NOMO-1 treated with DMSO at 0.1 percent for 48 hours (cell line): ENCODE results near the gene PYGO1.
"Not testable (repeated sequence)": the region's sequence is repeated elsewhere in the genome, so short reads cannot be mapped to it uniquely, and the experiment has no call there.

ENCODE experiments used
- DNase-seq: peaks from one replicate; lab custom pipeline; 2025; ENCODE audit not compliant: unreplicated experiment; lab: John Stamatoyannopoulos, UW

PYGO1 gene

GRCh38 chr15:55588070-55588814 is at the start of gene PYGO1:
PYGO1 (minus strand) TSS chr15:55588345; CDS start chr15:55587883, 462 bp downstream.
- DNase-seq, result peak; percentile 44

GRCh38 chr15:55637086-55637485 is 48.9 kb upstream of the PYGO1 start:
- no peak for DNase-seq

- no peak for DNase-seq
Measured at GRCh38 chr15:55633731-55634130, 45.6 kb upstream of the PYGO1 start.

- no peak for DNase-seq
Measured at GRCh38 chr15:55632434-55632833, 44.3 kb upstream of the PYGO1 start.

- DNase-seq, result no peak
Measured at GRCh38 chr15:55630858-55631257, 42.7 kb upstream of the PYGO1 start.

- no peak for DNase-seq
Measured at GRCh38 chr15:55628369-55628730, 40.2 kb upstream of the PYGO1 start.

- DNase-seq, result peak; percentile 43
Measured at GRCh38 chr15:55627730-55628368, 39.7 kb upstream of the PYGO1 start.

- peak; percentile 4 for DNase-seq
Measured at GRCh38 chr15:55619783-55620182, 31.6 kb upstream of the PYGO1 start.

GRCh38 chr15:55618387-55618786 is 30.2 kb upstream of the PYGO1 start:
- no peak for DNase-seq

- no peak for DNase-seq
Measured at GRCh38 chr15:55615445-55615844, 27.3 kb upstream of the PYGO1 start.

GRCh38 chr15:55613727-55614126 is 25.6 kb upstream of the PYGO1 start:
- DNase-seq, result no peak

GRCh38 chr15:55606214-55606613 is 18.1 kb upstream of the PYGO1 start:
- no peak for DNase-seq

GRCh38 chr15:55601374-55601773 is 13.2 kb upstream of the PYGO1 start:
- no peak for DNase-seq

GRCh38 chr15:55599439-55599838 is 11.3 kb upstream of the PYGO1 start:
- no peak for DNase-seq

GRCh38 chr15:55593019-55593418 is 4.9 kb upstream of the PYGO1 start:
- not testable (repeated sequence) for DNase-seq

GRCh38 chr15:55590788-55591187 is 2.6 kb upstream of the PYGO1 start:
- no peak for DNase-seq

- DNase-seq, result no peak
Measured at GRCh38 chr15:55589287-55589686, 1.1 kb upstream of the PYGO1 start.

GRCh38 chr15:55588815-55589115 is 620 bp upstream of the PYGO1 start:
- no peak for DNase-seq

- no peak for DNase-seq
Measured at GRCh38 chr15:55587321-55588069, 650 bp downstream of the PYGO1 start.

- DNase-seq, result no peak
Measured at GRCh38 chr15:55586808-55587207, 1.3 kb downstream of the PYGO1 start.

GRCh38 chr15:55576943-55577342 is 11.2 kb downstream of the PYGO1 start:
- no peak for DNase-seq

- DNase-seq, result no peak
Measured at GRCh38 chr15:55574096-55574495, 14.0 kb downstream of the PYGO1 start.
